H1 (cell line): Measurements from ENCODE around the gene PLCB1. TPM values are rescaled to one million over a fixed set of nuclear protein-coding genes. Genes with fewer than 3 reads are reported as not detected.

ENCODE experiments used
- CTCF ChIA-PET: fragments of 300-600 bp; sonication (Branson Sonifier 250); formaldehyde crosslinking; loops from one replicate; lab custom pipeline; 2021; ENCODE audit not compliant: partially characterized antibody; lab: Charles Lee
- POLR2A ChIA-PET: fragments of 300-600 bp; sonication (Branson Sonifier 250); formaldehyde crosslinking; loops from one replicate; lab custom pipeline; 2021; ENCODE audit warnings: inconsistent platforms; ENCODE audit not compliant: partially characterized antibody; lab: Charles Lee
- DNase-seq, 2 experiments: peaks; one replicate each; pipeline versions ENCODE4 v3.0.0 to v3.0.0-alpha.2; 2010 to 2022; ENCODE audit warnings: low spot score in 2 of 2, low read depth in 1 of 2, mixed read lengths in 1 of 2
- FAIRE-seq: peaks from 2 replicates; lab custom pipeline; 2011; peaks lifted over from hg19 to GRCh38; lab: Jason Lieb, UNC
- H2AFZ ChIP-seq: 2 replicates; pipeline ENCODE4 v1.8.1; 2012; ENCODE audit warnings: low read length, inconsistent platforms
- H2AK5ac ChIP-seq: 2 replicates; pipeline ENCODE4 v1.6.1; 2013; ENCODE audit warnings: low read depth, low read length
- H2BK120ac ChIP-seq: replicated peaks from 2 replicates; pipeline ENCODE3; 2013; ENCODE audit warnings: low read depth, low read length, inconsistent platforms
- H2BK12ac ChIP-seq: 2 replicates; pipeline ENCODE4 v1.6.1; 2013; ENCODE audit warnings: low read depth, low read length
- H2BK15ac ChIP-seq: 2 replicates; pipeline ENCODE4 v1.6.1; 2013; ENCODE audit warnings: low read length
- H2BK20ac ChIP-seq: 2 replicates; pipeline ENCODE4 v1.6.1; 2013; ENCODE audit warnings: low read length
- H2BK5ac ChIP-seq: 2 replicates; pipeline ENCODE4 v1.6.1; 2013; ENCODE audit warnings: low read depth, low read length
- H3K14ac ChIP-seq: 2 replicates; pipeline ENCODE4 v1.6.1; 2013; ENCODE audit warnings: inconsistent platforms; ENCODE audit not compliant: insufficient read length
- H3K18ac ChIP-seq: 2 replicates; pipeline ENCODE4 v1.6.1; 2013; ENCODE audit warnings: low read length; ENCODE audit errors: extremely low read depth
- H3K23ac ChIP-seq: 2 replicates; pipeline ENCODE4 v1.6.1; 2013; ENCODE audit warnings: inconsistent platforms; ENCODE audit not compliant: insufficient read length
- H3K23me2 ChIP-seq: 2 replicates; pipeline ENCODE4 v1.6.1; 2013; ENCODE audit warnings: low read depth, low read length
- H3K27ac ChIP-seq: 2 replicates; pipeline ENCODE4 v1.6.1; 2011; ENCODE audit warnings: low read depth, low read length, inconsistent platforms
- H3K27me3 ChIP-seq, 4 experiments: replicated peaks in 1 of 4; 1 replicate in 1 of 4; 2 replicates in 3 of 4; pipeline versions ENCODE4 v1.6.1 to v1.8.1; 2011 to 2013; ENCODE audit warnings: low read length in 3 of 4, mild to moderate bottlenecking in 3 of 4, inconsistent platforms in 2 of 4, mixed read lengths in 2 of 4, moderate library complexity in 1 of 4; ENCODE audit not compliant: control insufficient read depth in 3 of 4, insufficient read depth in 3 of 4; ENCODE audit errors: extremely low read depth in 1 of 4
- H3K36me3 ChIP-seq, 4 experiments: 2 replicates each; pipeline versions ENCODE4 v1.6.1 to v1.8.1; 2011 to 2013; ENCODE audit warnings: mild to moderate bottlenecking in 4 of 4, low read length in 3 of 4, moderate library complexity in 2 of 4, control low read depth in 1 of 4, inconsistent platforms in 1 of 4; ENCODE audit not compliant: insufficient read depth in 4 of 4, control insufficient read depth in 2 of 4
- H3K4ac ChIP-seq: replicated peaks from 2 replicates; pipeline ENCODE3; 2013; ENCODE audit warnings: low read length, low read depth, mixed read lengths, inconsistent platforms; ENCODE audit not compliant: insufficient read length
- H3K4me1 ChIP-seq, 4 experiments: replicated peaks in 1 of 4; 1 replicate in 1 of 4; 2 replicates in 3 of 4; pipeline versions ENCODE4 v1.6.1 to v1.8.1; 2011 to 2013; ENCODE audit warnings: low read length in 3 of 4, inconsistent platforms in 2 of 4, mixed read lengths in 1 of 4; ENCODE audit not compliant: insufficient read depth in 4 of 4, control insufficient read depth in 3 of 4
- H3K4me2 ChIP-seq, 2 experiments: 2 replicates each; pipeline versions ENCODE4 v1.6.1 to v1.8.1; 2011 to 2013; ENCODE audit warnings: low read depth in 2 of 2, low read length in 2 of 2, control low read depth in 1 of 2, inconsistent platforms in 1 of 2, mild to moderate bottlenecking in 1 of 2; ENCODE audit not compliant: insufficient read depth in 1 of 2
- H3K4me3 ChIP-seq, 4 experiments: fragments of 200-600, 300-600 bp in 1 of 4; sonication (generic), shearing (Covaris generic), sonication (Bioruptor Twin) in 1 of 4; 2 replicates each; pipeline versions ENCODE4 v1.5.1 to v1.8.1; 2011 to 2016; ENCODE audit warnings: low read length in 4 of 4, low read depth in 3 of 4, control low read depth in 2 of 4, inconsistent platforms in 2 of 4, mild to moderate bottlenecking in 2 of 4, mixed read lengths in 1 of 4, moderate library complexity in 1 of 4; ENCODE audit not compliant: insufficient read depth in 2 of 4; ENCODE audit errors: extremely low read depth in 1 of 4
- H3K56ac ChIP-seq: replicated peaks from 2 replicates; pipeline ENCODE3; 2013; ENCODE audit warnings: low read depth, mild to moderate bottlenecking, mixed read lengths, low read length, inconsistent platforms; ENCODE audit not compliant: insufficient read length
- H3K79me1 ChIP-seq: 2 replicates; pipeline ENCODE4 v1.6.1; 2013; ENCODE audit warnings: low read depth, low read length, control low read depth
- H3K79me2 ChIP-seq, 2 experiments: 2 replicates each; pipeline versions ENCODE4 v1.6.1 to v1.8.1; 2012 to 2013; ENCODE audit warnings: low read length in 2 of 2, mild to moderate bottlenecking in 2 of 2, inconsistent platforms in 1 of 2; ENCODE audit not compliant: insufficient read depth in 2 of 2, control insufficient read depth in 1 of 2
- H3K9ac ChIP-seq, 4 experiments: replicated peaks in 1 of 4; 1 replicate in 1 of 4; 2 replicates in 3 of 4; pipeline versions ENCODE4 v1.6.1 to v1.8.1; 2011 to 2013; ENCODE audit warnings: low read depth in 3 of 4, low read length in 3 of 4, control low read depth in 2 of 4, mild to moderate bottlenecking in 2 of 4, moderate library complexity in 2 of 4, inconsistent platforms in 1 of 4; ENCODE audit errors: extremely low read depth in 1 of 4
- H3K9me3 ChIP-seq, 2 experiments: 2 replicates each; pipeline versions ENCODE4 v1.6.1 to v1.8.1; 2012 to 2013; ENCODE audit warnings: mild to moderate bottlenecking in 2 of 2, moderate library complexity in 2 of 2, control low read depth in 1 of 2, inconsistent platforms in 1 of 2, low read depth in 1 of 2, low read length in 1 of 2, mixed read lengths in 1 of 2; ENCODE audit not compliant: insufficient read depth in 2 of 2
- H4K20me1 ChIP-seq, 2 experiments: replicated peaks in 1 of 2; 2 replicates each; pipeline versions ENCODE3 to v1.8.1; 2011 to 2013; ENCODE audit warnings: inconsistent platforms in 2 of 2, low read length in 2 of 2, mild to moderate bottlenecking in 1 of 2; ENCODE audit not compliant: insufficient read depth in 2 of 2, control insufficient read depth in 1 of 2
- H4K5ac ChIP-seq: 2 replicates; pipeline ENCODE4 v1.6.1; 2013; ENCODE audit warnings: low read length, low read depth, mixed read lengths, inconsistent platforms; ENCODE audit not compliant: insufficient read length
- H4K8ac ChIP-seq: 2 replicates; pipeline ENCODE4 v1.8.0; 2013; ENCODE audit warnings: mild to moderate bottlenecking, moderate library complexity, low read length, inconsistent platforms; ENCODE audit not compliant: insufficient read depth; ENCODE audit errors: extremely low read depth
- H4K91ac ChIP-seq: replicated peaks from 2 replicates; pipeline ENCODE3; 2013; ENCODE audit warnings: low read length, mixed read lengths, inconsistent platforms; ENCODE audit not compliant: insufficient read length
- ATF3 ChIP-seq: IDR thresholded peaks from 2 replicates; pipeline ENCODE4 v1.6.1; 2011; ENCODE audit warnings: low read depth, mild to moderate bottlenecking, low read length; ENCODE audit not compliant: insufficient read depth
- CEBPB ChIP-seq: IDR thresholded peaks from 2 replicates; pipeline ENCODE4 v1.6.1; 2012; ENCODE audit warnings: low read depth, low read length
- CTBP2 ChIP-seq: IDR thresholded peaks from 2 replicates; pipeline ENCODE4 v1.7.0; 2011; ENCODE audit warnings: borderline replicate concordance, mild to moderate bottlenecking, moderate library complexity, mixed read lengths, low read length; ENCODE audit not compliant: insufficient read depth, insufficient read length
- E2F6 ChIP-seq: IDR thresholded peaks from 2 replicates; pipeline ENCODE4 v1.6.1; 2012; ENCODE audit warnings: inconsistent platforms
- KDM4A ChIP-seq: IDR thresholded peaks from one replicate; pipeline ENCODE4 v1.7.1; 2012; ENCODE audit warnings: low read depth, mild to moderate bottlenecking, moderate library complexity, low read length, inconsistent platforms; ENCODE audit not compliant: severe bottlenecking
- KDM5A ChIP-seq: fragments of 200-600 bp; IDR thresholded peaks from 2 replicates; pipeline ENCODE4 v1.7.1; 2012; ENCODE audit warnings: mild to moderate bottlenecking, low read length, inconsistent platforms, mixed read lengths
- PHF8 ChIP-seq: fragments of 200-600 bp; sonication (generic); conservative IDR thresholded peaks from 2 replicates; pipeline ENCODE4 v1.7.1; 2012; ENCODE audit warnings: low read depth, mild to moderate bottlenecking, inconsistent platforms, low read length, moderate library complexity
- POLR2AphosphoS5 ChIP-seq: IDR thresholded peaks from 2 replicates; pipeline ENCODE4 v1.6.1; 2011; ENCODE audit warnings: low read depth, low read length
- SP1 ChIP-seq: IDR thresholded peaks from 2 replicates; pipeline ENCODE4 v1.6.1; 2011; ENCODE audit warnings: low read depth, low read length
- SP4 ChIP-seq: IDR thresholded peaks from 2 replicates; pipeline ENCODE4 v1.6.1; 2012; ENCODE audit warnings: low read length, inconsistent platforms
- polyA plus RNA-seq, 7 experiments: library from polyadenylated mRNA; depleted of rRNA in 3 of 7; stranded (reverse) in 5 of 7; unstranded in 2 of 7; fragments of >200 nt in 5 of 7; fragments of 200-250 nt in 2 of 7; gene quantifications; 1 replicate in 5 of 7; 2 replicates in 1 of 7; 4 replicates in 1 of 7; pipeline versions ENCODE4 v1.2.1 to v1.2.3, GENCODE V29; 2011 to 2013; ENCODE audit warnings: missing spikeins in 2 of 7, mixed read lengths in 2 of 7
- total RNA-seq: library from RNA; stranded (reverse); fragmentation: NEBNext Ultra II Directional; extraction: Animal tissue kit (Norgen Biotek cat#: 25700); gene quantifications from 2 replicates; pipeline ENCODE4 v1.2.1, GENCODE V29; 2021
- TF ChIP-seq, protein P1 (sequence below): IDR thresholded peaks from 2 replicates; pipeline ENCODE4 v1.6.1; 2012; ENCODE audit warnings: inconsistent platforms

PLCB1 gene
- total and polyA plus RNA-seq, 2 of the 8 experiments (the other 6 are each of a cell fraction or from before 2014, with no cell fraction given): 2.6 to 9.1 TPM

DNA sequence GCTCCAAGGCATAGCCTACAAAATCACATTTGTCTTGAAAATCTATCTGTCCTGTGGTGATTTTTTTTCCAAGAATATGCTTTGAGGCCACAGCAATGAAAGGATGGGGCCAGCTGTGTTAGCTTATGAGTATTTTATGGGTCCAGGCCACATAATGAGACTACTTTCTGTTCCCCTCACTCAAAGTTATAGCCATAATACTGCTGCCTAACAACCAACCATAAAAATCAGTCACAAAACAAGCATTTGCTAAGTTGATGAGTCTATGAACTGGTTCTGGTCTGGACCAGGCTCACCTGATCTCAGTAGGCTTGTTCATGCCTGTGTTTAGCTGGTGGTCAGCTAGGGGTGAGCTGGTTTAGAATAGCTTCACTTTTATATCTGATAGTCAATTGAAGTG is 744.3 kb downstream of the PLCB1 start:
- Histone ChIP-seq H3K79me1 (no peaks in the 10 kb centered on the region), H4K20me1 (no peaks in the 10 kb centered on the region), H4K5ac (no peak overlapping the region), H2BK5ac (no peak overlapping the region), H3K56ac (no peak overlapping the region), H3K4me1 (no peaks in the 10 kb centered on the region), H3K14ac (no peak overlapping the region), H2BK20ac (no peak overlapping the region), H2BK12ac (no peak overlapping the region), H2AK5ac (no peak overlapping the region), H3K4me2 (no peak overlapping the region), H2AFZ (no peak overlapping the region), H3K4ac (no peak overlapping the region), H3K9me3 (no peaks in the 10 kb centered on the region), H3K18ac (no peak overlapping the region), H4K8ac (no peak overlapping the region), H2BK120ac (no peak overlapping the region), H3K27me3 (no peaks in the 10 kb centered on the region), H3K9ac (no peak overlapping the region), H3K79me2 (no peaks in the 10 kb centered on the region), H4K91ac (no peak overlapping the region), H3K36me3 (no peaks in the 10 kb centered on the region; a peak in 1 of 8 replicates), H3K23me2 (no peaks in the 10 kb centered on the region), H3K27ac (no peak overlapping the region), H3K23ac (no peak overlapping the region), H2BK15ac (no peak overlapping the region), H3K4me3 (no peak overlapping the region)
- FAIRE-seq: no peak
- TF ChIP-seq KDM5A (no peak), ATF3 (no peak), POLR2AphosphoS5 (no peak), CEBPB (no peak), SP1 (no peak), PHF8 (no peak), E2F6 (no peak), SP4 (no peak), KDM4A (no peak), CTBP2 (no peak)
- TF ChIP-seq, protein P1, sequence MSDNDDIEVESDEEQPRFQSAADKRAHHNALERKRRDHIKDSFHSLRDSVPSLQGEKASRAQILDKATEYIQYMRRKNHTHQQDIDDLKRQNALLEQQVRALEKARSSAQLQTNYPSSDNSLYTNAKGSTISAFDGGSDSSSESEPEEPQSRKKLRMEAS: no peak
- ChIA-PET POLR2A (no interaction called here), CTCF (interaction anchor here (1.1 kb wide), 1 partner anchor 9 kb away, joined by 3 read pairs; no protein-coding TSS in a partner anchor)
- no peak for DNase-seq
